GM12872 (cell line): ENCODE results near the gene HINFP.
A peak's percentile ranks its signal among the peaks of the same experiment; 100 is the strongest.

ENCODE experiments used
- CTCF ChIP-seq: IDR thresholded peaks from 3 replicates; pipeline ENCODE4 v1.5.1; 2011; ENCODE audit warnings: low read depth, mild to moderate bottlenecking, low read length, moderate library complexity; ENCODE audit not compliant: insufficient read depth

The HINFP gene

DNA sequence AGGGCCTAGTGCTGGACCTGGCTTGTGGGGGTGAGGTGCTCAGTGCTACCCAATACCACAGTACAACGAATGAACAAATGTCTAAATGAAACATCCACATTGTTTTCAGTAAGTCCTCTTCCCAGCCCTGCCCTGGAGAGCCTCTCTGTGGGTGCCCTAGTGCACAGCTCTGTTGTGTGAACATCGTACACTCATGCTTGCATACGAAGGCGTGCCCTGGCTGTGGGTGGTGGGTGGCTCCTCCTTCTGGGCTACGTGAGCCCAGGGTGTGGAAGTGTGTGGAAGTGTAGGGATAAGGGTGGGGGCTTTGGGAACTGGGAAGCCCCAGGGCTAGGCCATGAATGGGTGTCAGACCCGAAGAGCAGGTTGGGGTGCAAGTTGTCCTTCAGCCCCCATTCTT lies 46.6 kb downstream of the HINFP start:
- no peak for TF ChIP-seq CTCF

DNA sequence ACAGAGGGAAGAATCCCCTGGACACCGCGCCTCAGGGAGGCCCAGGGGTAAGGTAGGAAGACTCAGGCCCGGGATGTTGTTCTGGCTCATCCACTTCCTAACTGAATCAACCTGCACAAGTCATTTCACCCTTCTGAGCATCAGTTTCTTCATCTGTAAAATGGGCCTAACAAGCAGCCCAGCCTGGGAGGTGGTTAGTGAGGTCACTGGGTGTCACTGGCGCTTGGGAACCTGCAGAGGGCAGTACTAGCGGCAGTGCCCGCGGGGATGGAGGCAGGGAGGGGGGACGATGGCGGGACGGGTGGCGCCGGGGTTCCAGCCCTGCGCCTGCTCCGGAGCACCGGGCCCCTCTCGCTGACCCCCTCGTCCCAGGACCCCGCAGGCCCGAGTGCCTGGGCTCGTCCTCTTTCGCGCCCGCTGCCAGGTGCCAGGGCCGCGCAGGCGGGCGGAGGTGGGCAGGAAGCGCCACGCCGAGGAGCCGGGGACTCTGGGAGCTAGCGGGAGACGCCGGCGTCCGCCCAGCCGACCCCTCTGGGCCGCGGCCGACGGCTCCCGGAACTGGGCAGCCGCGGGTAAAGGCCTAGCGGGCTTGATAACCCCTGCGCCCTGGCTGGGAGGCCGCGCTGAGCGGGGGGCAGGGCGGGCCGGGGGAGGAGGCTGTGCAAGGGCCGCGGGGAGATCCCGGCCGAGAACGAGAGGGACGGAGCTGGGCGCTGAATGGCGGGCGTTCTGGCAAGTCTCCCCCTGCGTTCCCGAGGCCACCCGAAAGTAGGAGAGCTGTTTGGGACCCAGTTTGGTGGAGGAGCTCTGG lies 47.3 kb downstream of the HINFP start, which contains the start of gene NLRX1:
Gene NLRX1 (plus strand): TSS at position 255 of the 811 bp plus-strand sequence. CDS start 2,679 bp downstream, outside the sequence.
- TF ChIP-seq CTCF, result peak; percentile 95

GRCh38 chr11:119169282-119169719 lies 47.9 kb downstream of the HINFP start:
- no peak for TF ChIP-seq CTCF

DNA sequence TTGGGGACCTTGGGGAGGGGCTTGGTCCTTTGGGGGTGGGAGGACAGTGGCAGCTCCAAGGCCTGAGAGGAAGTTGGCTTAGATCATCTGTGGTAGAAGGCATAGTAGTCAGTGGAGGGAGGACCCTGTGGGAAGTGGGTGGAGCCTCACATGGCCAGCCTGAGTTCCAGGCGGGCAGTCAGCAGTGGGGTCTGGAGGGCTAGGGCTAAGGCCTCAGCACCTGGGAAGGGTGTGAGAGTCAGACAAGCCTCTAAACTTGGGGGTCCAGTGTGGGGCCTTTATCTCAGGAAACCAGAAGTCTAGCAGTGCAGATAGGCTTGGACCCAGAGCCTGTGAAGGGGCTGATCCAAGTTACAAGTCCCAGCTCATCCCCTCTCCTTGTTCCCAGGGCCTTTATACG lies 51.1 kb downstream of the HINFP start:
- no peak for TF ChIP-seq CTCF

GRCh38 chr11:119173453-119173852 lies 52.1 kb downstream of the HINFP start:
- TF ChIP-seq CTCF, result no peak

- TF ChIP-seq CTCF, result no peak
Observed at GRCh38 chr11:119175493-119176077, 54.2 kb downstream of the HINFP start.

GRCh38 chr11:119178166-119178680 lies 56.8 kb downstream of the HINFP start:
- TF ChIP-seq CTCF, result no peak
